PC-3 (cell line): ENCODE results near the gene SH2D2A.

Experiments
- EZH2phosphoT487 ChIP-seq: fragments of 300-600 bp; sonication (generic); IDR thresholded peaks from 2 replicates; pipeline ENCODE4 v1.6.1; 2018; ENCODE audit warnings: mild to moderate bottlenecking, antibody characterized with exemption, low read length, borderline replicate concordance
- TF ChIP-seq, protein P1 (sequence below): fragments of 300-600 bp; sonication (generic); conservative IDR thresholded peaks from 2 replicates; pipeline ENCODE4 v1.5.1; 2017; ENCODE audit warnings: antibody characterized with exemption, low read depth, mild to moderate bottlenecking, low read length

- TF ChIP-seq, protein P1, sequence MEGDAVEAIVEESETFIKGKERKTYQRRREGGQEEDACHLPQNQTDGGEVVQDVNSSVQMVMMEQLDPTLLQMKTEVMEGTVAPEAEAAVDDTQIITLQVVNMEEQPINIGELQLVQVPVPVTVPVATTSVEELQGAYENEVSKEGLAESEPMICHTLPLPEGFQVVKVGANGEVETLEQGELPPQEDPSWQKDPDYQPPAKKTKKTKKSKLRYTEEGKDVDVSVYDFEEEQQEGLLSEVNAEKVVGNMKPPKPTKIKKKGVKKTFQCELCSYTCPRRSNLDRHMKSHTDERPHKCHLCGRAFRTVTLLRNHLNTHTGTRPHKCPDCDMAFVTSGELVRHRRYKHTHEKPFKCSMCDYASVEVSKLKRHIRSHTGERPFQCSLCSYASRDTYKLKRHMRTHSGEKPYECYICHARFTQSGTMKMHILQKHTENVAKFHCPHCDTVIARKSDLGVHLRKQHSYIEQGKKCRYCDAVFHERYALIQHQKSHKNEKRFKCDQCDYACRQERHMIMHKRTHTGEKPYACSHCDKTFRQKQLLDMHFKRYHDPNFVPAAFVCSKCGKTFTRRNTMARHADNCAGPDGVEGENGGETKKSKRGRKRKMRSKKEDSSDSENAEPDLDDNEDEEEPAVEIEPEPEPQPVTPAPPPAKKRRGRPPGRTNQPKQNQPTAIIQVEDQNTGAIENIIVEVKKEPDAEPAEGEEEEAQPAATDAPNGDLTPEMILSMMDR, result 0 out of 2 replicates have a peak, but pooled peaks have one; percentile 17
- TF ChIP-seq EZH2phosphoT487, result no peak
These were observed 15.1 kb downstream of the SH2D2A start for GRCh38 chr1:156801409-156802121.
